HepG2 (cell line): Measurements from ENCODE around the gene TBC1D7. TPM values are rescaled to one million over a fixed set of nuclear protein-coding genes. Genes with fewer than 3 reads are reported as not detected.
A peak's percentile ranks its signal among the peaks of the same experiment; 100 is the strongest.

ENCODE experiments used
- ATAC-seq: fragments of 200-7000 bp; cut with Tn5 transposase; 3 replicates; pipeline ENCODE4 v1.9.1; 2020; ENCODE audit warnings: mild to moderate bottlenecking, moderate library complexity
- BruUV-seq: library from RNA; stranded (reverse); fragments of 400-500 nt; replicated peaks from 2 replicates; lab custom pipeline; 2021; lab: Mats Ljungman, UMichigan
- CTCF ChIA-PET: fragments of 300-600 bp; formaldehyde crosslinking; extraction: SDS; loops from one replicate; lab custom pipeline; 2021; ENCODE audit warnings: low total read pairs, inconsistent platforms, low intra/inter-chr PET ratio; lab: Yijun Ruan, JAX
- POLR2A ChIA-PET: fragments of 350-600 bp; sonication (Branson Sonifier 250); formaldehyde crosslinking; loops from one replicate; lab custom pipeline; 2020; ENCODE audit warnings: antibody characterized with exemption, inconsistent platforms; lab: Yijun Ruan, JAX
- DNase-seq: peaks from one replicate; pipeline ENCODE4 v3.0.0-alpha.2; 2015; ENCODE audit warnings: low spot score
- FAIRE-seq: peaks from 3 replicates; lab custom pipeline; 2011; peaks lifted over from hg19 to GRCh38; lab: Jason Lieb, UNC
- H2AFZ ChIP-seq: one replicate; pipeline ENCODE4 v1.6.1; 2011; ENCODE audit warnings: low read length, inconsistent platforms
- H3K27ac ChIP-seq: fragments of 300-600 bp; 3 replicates; pipeline ENCODE4 v1.8.0; 2011; ENCODE audit warnings: mixed run types, mild to moderate bottlenecking, mixed read lengths, low read length, inconsistent platforms; ENCODE audit not compliant: insufficient read depth; ENCODE audit errors: extremely low read length
- H3K27me3 ChIP-seq, 2 experiments: fragments of 200-600 bp in 1 of 2; 2 replicates in 1 of 2; 3 replicates in 1 of 2; pipeline versions ENCODE4 v1.6.0 to v1.8.0; 2011; ENCODE audit warnings: low read length in 2 of 2, mild to moderate bottlenecking in 2 of 2, moderate library complexity in 2 of 2, inconsistent platforms in 1 of 2; ENCODE audit not compliant: insufficient read depth in 2 of 2, control insufficient read depth in 1 of 2
- H3K36me3 ChIP-seq, 2 experiments: fragments of 200-600 bp in 1 of 2; replicated peaks in 1 of 2; 2 replicates in 1 of 2; 3 replicates in 1 of 2; pipeline versions ENCODE4 v1.5.1 to v1.8.0; 2011; ENCODE audit warnings: low read length in 2 of 2, inconsistent platforms in 1 of 2; ENCODE audit not compliant: insufficient read depth in 2 of 2, control insufficient read depth in 1 of 2
- H3K4me1 ChIP-seq: 2 replicates; pipeline ENCODE4 v1.5.1; 2012; ENCODE audit warnings: low read length, inconsistent platforms; ENCODE audit not compliant: insufficient read depth
- H3K4me2 ChIP-seq: 2 replicates; pipeline ENCODE4 v1.6.0; 2011; ENCODE audit warnings: low read depth, low read length, inconsistent platforms
- H3K4me3 ChIP-seq, 3 experiments: fragments of 200-600 bp in 1 of 3; sonication (generic), shearing (Covaris generic) in 1 of 3; replicated peaks in 1 of 3; 2 replicates each; pipeline ENCODE4 v1.5.1; 2011 to 2016; ENCODE audit warnings: low read length in 3 of 3, inconsistent platforms in 2 of 3, low read depth in 2 of 3, mild to moderate bottlenecking in 2 of 3, control low read depth in 1 of 3, mixed read lengths in 1 of 3; ENCODE audit not compliant: insufficient read depth in 1 of 3
- H3K79me2 ChIP-seq: one replicate; pipeline ENCODE4 v1.6.1; 2011; ENCODE audit warnings: low read length, inconsistent platforms; ENCODE audit not compliant: insufficient read depth
- H3K9ac ChIP-seq: 2 replicates; pipeline ENCODE4 v1.6.0; 2011; ENCODE audit warnings: mild to moderate bottlenecking, low read depth, low read length, inconsistent platforms; ENCODE audit not compliant: insufficient read depth
- H3K9me3 ChIP-seq: 2 replicates; pipeline ENCODE4 v1.5.1; 2012; ENCODE audit warnings: mild to moderate bottlenecking, low read length
- H4K20me1 ChIP-seq: 2 replicates; pipeline ENCODE4 v1.6.0; 2011; ENCODE audit warnings: inconsistent platforms, mild to moderate bottlenecking, low read length, moderate library complexity; ENCODE audit not compliant: insufficient read depth
- AGO1 ChIP-seq: fragments of 200-400 bp; formaldehyde crosslinking; IDR thresholded peaks from 2 replicates; pipeline ENCODE4 v1.6.1; 2017; ENCODE audit warnings: mild to moderate bottlenecking, low read depth, low read length, moderate library complexity; ENCODE audit not compliant: poor library complexity, severe bottlenecking
- ATF5 ChIP-seq: sonication (generic); formaldehyde crosslinking; IDR thresholded peaks from 2 replicates; pipeline ENCODE4 v1.4.0; 2020; ENCODE audit warnings: mild to moderate bottlenecking, low read depth, missing genetic modification reagents
- BATF2 ChIP-seq: sonication (generic); formaldehyde crosslinking; IDR thresholded peaks from 2 replicates; pipeline ENCODE4 v1.8.0; 2022; ENCODE audit warnings: mild to moderate bottlenecking, missing genetic modification reagents, moderate library complexity
- GATA4 ChIP-seq: sonication (generic); IDR thresholded peaks from 2 replicates; pipeline ENCODE4 v1.6.1; 2016; ENCODE audit warnings: antibody characterized with exemption, low read depth, borderline replicate concordance
- GZF1 ChIP-seq: sonication (generic); formaldehyde crosslinking; IDR thresholded peaks from 2 replicates; pipeline ENCODE4 v1.5.1; 2020; ENCODE audit warnings: mild to moderate bottlenecking, missing genetic modification reagents
- NFATC3 ChIP-seq: sonication (generic); formaldehyde crosslinking; IDR thresholded peaks from 2 replicates; pipeline ENCODE4 v1.5.1; 2020; ENCODE audit warnings: mild to moderate bottlenecking, missing genetic modification reagents
- NFE2 ChIP-seq: sonication (generic); formaldehyde crosslinking; IDR thresholded peaks from 2 replicates; pipeline ENCODE4 v1.4.0; 2020; ENCODE audit warnings: missing genetic modification reagents
- NONO ChIP-seq, 2 experiments: fragments of 450-650 bp in 1 of 2; sonication (generic) in 1 of 2; formaldehyde crosslinking in 1 of 2; IDR thresholded peaks in 1 of 2; conservative IDR thresholded peaks in 1 of 2; 2 replicates each; pipeline versions ENCODE4 v1.6.1 to v1.8.0; 2017 to 2022; ENCODE audit warnings: mild to moderate bottlenecking in 1 of 2, missing genetic modification reagents in 1 of 2, moderate library complexity in 1 of 2
- PBX2 ChIP-seq: IDR thresholded peaks from 2 replicates; pipeline ENCODE4 v1.6.1; 2016; ENCODE audit warnings: control low read depth
- RBFOX2 ChIP-seq: fragments of 200-400 bp; formaldehyde crosslinking; IDR thresholded peaks from 2 replicates; pipeline ENCODE4 v1.6.1; 2017; ENCODE audit warnings: low read depth, mild to moderate bottlenecking, low read length
- RBM22 ChIP-seq: fragments of 200-400 bp; formaldehyde crosslinking; optimal IDR thresholded peaks from 2 replicates; pipeline ENCODE3; 2017; ENCODE audit warnings: mild to moderate bottlenecking, low read length, moderate library complexity
- REPIN1 ChIP-seq: sonication (generic); formaldehyde crosslinking; IDR thresholded peaks from 2 replicates; pipeline ENCODE4 v1.8.0; 2022; ENCODE audit warnings: missing genetic modification reagents, low read depth, mild to moderate bottlenecking, borderline replicate concordance
- RFXANK ChIP-seq: IDR thresholded peaks from 2 replicates; pipeline ENCODE4 v1.6.1; 2016
- SOX5 ChIP-seq: IDR thresholded peaks from 2 replicates; pipeline ENCODE4 v1.6.1; 2016; ENCODE audit warnings: borderline replicate concordance
- YEATS4 ChIP-seq: sonication (generic); formaldehyde crosslinking; IDR thresholded peaks from 2 replicates; pipeline ENCODE4 v1.4.0; 2020; ENCODE audit warnings: missing genetic modification reagents, borderline replicate concordance
- ZBTB42 ChIP-seq: sonication (generic); formaldehyde crosslinking; IDR thresholded peaks from 2 replicates; pipeline ENCODE4 v1.5.0; 2020; ENCODE audit warnings: mild to moderate bottlenecking, missing genetic modification reagents
- ZNF225 ChIP-seq: sonication (generic); formaldehyde crosslinking; IDR thresholded peaks from 2 replicates; pipeline ENCODE4 v1.4.0; 2020; ENCODE audit warnings: mild to moderate bottlenecking, missing genetic modification reagents
- ZNF33B ChIP-seq: sonication (generic); formaldehyde crosslinking; IDR thresholded peaks from 2 replicates; pipeline ENCODE4 v1.5.1; 2020; ENCODE audit warnings: mild to moderate bottlenecking, missing genetic modification reagents
- ZNF430 ChIP-seq: sonication (generic); formaldehyde crosslinking; IDR thresholded peaks from 2 replicates; pipeline ENCODE4 v1.9.0; 2021; ENCODE audit warnings: mild to moderate bottlenecking, missing genetic modification reagents
- ZNF468 ChIP-seq: sonication (generic); formaldehyde crosslinking; IDR thresholded peaks from 2 replicates; pipeline ENCODE4 v1.8.0; 2022; ENCODE audit warnings: mild to moderate bottlenecking, moderate library complexity, missing genetic modification reagents
- ZNF543 ChIP-seq: sonication (generic); formaldehyde crosslinking; IDR thresholded peaks from 2 replicates; pipeline ENCODE4 v1.4.0; 2020; ENCODE audit warnings: mild to moderate bottlenecking, missing genetic modification reagents
- ZNF589 ChIP-seq: sonication (generic); formaldehyde crosslinking; conservative IDR thresholded peaks from 2 replicates; pipeline ENCODE4 v1.8.0; 2022; ENCODE audit warnings: mild to moderate bottlenecking, moderate library complexity, missing genetic modification reagents
- ZNF746 ChIP-seq: sonication (generic); formaldehyde crosslinking; IDR thresholded peaks from 2 replicates; pipeline ENCODE4 v1.8.0; 2022; ENCODE audit warnings: mild to moderate bottlenecking, missing genetic modification reagents
- ZNF75D ChIP-seq: sonication (generic); formaldehyde crosslinking; IDR thresholded peaks from 2 replicates; pipeline ENCODE4 v1.8.1; 2023; ENCODE audit warnings: missing genetic modification reagents, mild to moderate bottlenecking, borderline replicate concordance
- ZNF816 ChIP-seq: sonication (generic); formaldehyde crosslinking; IDR thresholded peaks from 2 replicates; pipeline ENCODE4 v1.8.0; 2022; ENCODE audit warnings: missing genetic modification reagents, mild to moderate bottlenecking, borderline replicate concordance
- WGBS: methylation state at CpG from one replicate; pipeline ENCODE4 v1.1.6; 2017; ENCODE audit warnings: low lambda C conversion rate; 5-methylcytosine and 5-hydroxymethylcytosine counted together
- in situ Hi-C: cut with HindIII; loops from 2 replicates; pipeline ENCODE4 v1.10.0; 2017; ENCODE audit warnings: low pct_unique_long_range_greater_than_20kb; ENCODE audit not compliant: extremely low pct_ligation_motif_present
- intact Hi-C: fragments of 100-400 bp; cut with micrococcal nuclease; formaldehyde crosslinking; loops from one replicate; pipeline ENCODE4 v1.10.0; 2022; ENCODE audit not compliant: unreplicated experiment
- polyA plus RNA-seq, 8 experiments: library from polyadenylated mRNA; depleted of rRNA in 3 of 8; stranded (reverse) in 7 of 8; unstranded in 1 of 8; fragments of >200 nt; fragmentation: Illumina TruSeq in 4 of 8; extraction: Trizol in 4 of 8; gene quantifications; 2 replicates each; pipeline versions ENCODE4 v1.2.1 to v1.2.3, GENCODE V29; 2011 to 2016; ENCODE audit warnings: low read depth in 4 of 8, missing spikeins in 1 of 8, mixed read lengths in 1 of 8; ENCODE audit not compliant: insufficient read depth in 1 of 8
- total RNA-seq, 5 experiments: library from RNA; depleted of rRNA; stranded (reverse); fragments of >200 nt; fragmentation: Illumina TruSeq; extraction: Trizol; gene quantifications; 2 replicates each; pipeline ENCODE4 v1.2.3, GENCODE V29; 2016; ENCODE audit warnings: low read depth in 1 of 5

Gene TBC1D7
- total and polyA plus RNA-seq, 2 of the 13 experiments (the other 11 are each of a cell fraction or from before 2014, with no cell fraction given): 23.3 to 30.8 TPM

GRCh38 chr6:13302291-13302690 lies 26.0 kb downstream of the TBC1D7 start:
- WGBS: 96% methylated on average over 7 of the region's 7 CpGs
- in situ Hi-C loops (no loop called here), intact Hi-C loops (no loop called here)
- Histone ChIP-seq H3K9ac (no peak overlapping the region), H3K36me3 (peaks cover 24 to 46% of the 10 kb centered on the region in 2 experiments), H2AFZ (no peak overlapping the region), H4K20me1 (no peaks in the 10 kb centered on the region), H3K4me1 (peaks cover 45% of the 10 kb centered on the region), H3K27me3 (no peaks in the 10 kb centered on the region), H3K79me2 (no peaks in the 10 kb centered on the region), H3K4me2 (no peak overlapping the region), H3K27ac (peak overlapping the region; percentile 44), H3K9me3 (no peaks in the 10 kb centered on the region), H3K4me3 (no peak overlapping the region)
- CTCF ChIA-PET: no interaction called here
- TF ChIP-seq PBX2 (no peak), RBM22 (peak; percentile 12), BATF2 (CRISPR knock-in tag) (no peak), ATF5 (CRISPR knock-in tag) (no peak), GZF1 (CRISPR knock-in tag) (no peak), ZNF589 (no peak), ZNF225 (CRISPR knock-in tag) (no peak), YEATS4 (no peak), AGO1 (no peak), RBFOX2 (no peak), RFXANK (CRISPR knock-in tag) (no peak), ZNF543 (CRISPR knock-in tag) (no peak), NFE2 (CRISPR knock-in tag) (no peak), SOX5 (CRISPR knock-in tag) (no peak), ZNF816 (CRISPR knock-in tag) (no peak), NFATC3 (CRISPR knock-in tag) (no peak), ZNF746 (CRISPR knock-in tag) (no peak), GATA4 (no peak), NONO (IDR thresholded peaks at IDR 0.05) (no peak), NONO (CRISPR knock-in tag; conservative IDR thresholded peaks at IDR 0.05) (peak; percentile 16; the same call in 1 of the 2 replicates), ZBTB42 (CRISPR knock-in tag) (no peak), ZNF75D (CRISPR knock-in tag) (no peak), ZNF33B (CRISPR knock-in tag) (0 out of 2 replicates have a peak, but pooled peaks have one; percentile 41), ZNF430 (no peak), REPIN1 (CRISPR knock-in tag) (no peak), ZNF468 (CRISPR knock-in tag) (no peak)
- POLR2A ChIA-PET: interaction anchor here (0.7 to 2.3 kb wide), 8 partner anchors 10 to 313 kb away, joined by 3 to 14 read pairs (median 4); partner anchors contain the start of genes NOL7, SIRT5 and TBC1D7
- ATAC-seq: no peak
- FAIRE-seq: no peak
- DNase-seq: no peak
- no TSS peak for BruUV-seq
